KOPT-K1 (cell line): ENCODE data around the gene ATP11C.
"Not testable (repeated sequence)": the region's sequence is repeated elsewhere in the genome, so short reads cannot be mapped to it uniquely, and the experiment has no call there.

Experiments
- H3K27ac ChIP-seq: fragments of 200-600 bp; sonication (generic); 2 replicates; pipeline ENCODE4 v1.5.1; 2016; ENCODE audit warnings: antibody characterized with exemption, mild to moderate bottlenecking, low read depth, low read length; ENCODE audit not compliant: poor library complexity, severe bottlenecking
- H3K36me3 ChIP-seq: fragments of 200-600 bp; sonication (generic); 2 replicates; pipeline ENCODE4 v1.5.1; 2017; ENCODE audit warnings: antibody characterized with exemption, mild to moderate bottlenecking, low read length, moderate library complexity; ENCODE audit not compliant: insufficient read depth
- H3K9me3 ChIP-seq: fragments of 200-600 bp; sonication (generic); 2 replicates; pipeline ENCODE4 v1.5.1; 2017; ENCODE audit warnings: antibody characterized with exemption, low read length, mild to moderate bottlenecking; ENCODE audit not compliant: insufficient read depth, poor library complexity, severe bottlenecking

Gene ATP11C

GRCh38 chrX:139850968-139851367 lies 81.9 kb downstream of the ATP11C start:
- H3K9me3 ChIP-seq: no peaks in the 10 kb centered on the region
- no peaks in the 10 kb centered on the region for H3K36me3 ChIP-seq
- no peak overlapping the region for H3K27ac ChIP-seq

- no peak overlapping the region for H3K27ac ChIP-seq
- H3K36me3 ChIP-seq: no peaks in the 10 kb centered on the region
- H3K9me3 ChIP-seq: no peaks in the 10 kb centered on the region
These were observed 88.0 kb downstream of the ATP11C start for GRCh38 chrX:139844884-139845283.

GRCh38 chrX:139844163-139844562 lies 88.7 kb downstream of the ATP11C start:
- Histone ChIP-seq H3K27ac (no peak overlapping the region), H3K9me3 (peaks cover 4% of the 10 kb centered on the region), H3K36me3 (no peaks in the 10 kb centered on the region)

GRCh38 chrX:139842326-139843185 lies 90.3 kb downstream of the ATP11C start:
- H3K9me3 ChIP-seq: peaks cover 10% of the 10 kb centered on the region
- no peak overlapping the region for H3K27ac ChIP-seq
- no peaks in the 10 kb centered on the region for H3K36me3 ChIP-seq

GRCh38 chrX:139836335-139836734 lies 96.5 kb downstream of the ATP11C start:
- H3K9me3 ChIP-seq, H3K27ac ChIP-seq, H3K36me3 ChIP-seq: not testable (repeated sequence)

- no peak overlapping the region for H3K27ac ChIP-seq
- H3K36me3 ChIP-seq: no peaks in the 10 kb centered on the region
- peaks cover 10% of the 10 kb centered on the region for H3K9me3 ChIP-seq
These were observed 98.0 kb downstream of the ATP11C start for GRCh38 chrX:139834879-139835278.

GRCh38 chrX:139832718-139833309 lies 100.0 kb downstream of the ATP11C start:
- Histone ChIP-seq H3K9me3 (no peaks in the 10 kb centered on the region), H3K27ac (no peak overlapping the region), H3K36me3 (no peaks in the 10 kb centered on the region)

GRCh38 chrX:139831675-139832456 lies 101.0 kb downstream of the ATP11C start:
- H3K36me3 ChIP-seq: no peaks in the 10 kb centered on the region
- no peaks in the 10 kb centered on the region for H3K9me3 ChIP-seq
- no peak overlapping the region for H3K27ac ChIP-seq

GRCh38 chrX:139831017-139831416 lies 101.8 kb downstream of the ATP11C start:
- H3K27ac ChIP-seq: no peak overlapping the region
- H3K36me3 ChIP-seq: no peaks in the 10 kb centered on the region
- no peaks in the 10 kb centered on the region for H3K9me3 ChIP-seq

- Histone ChIP-seq H3K27ac (no peak overlapping the region), H3K9me3 (no peaks in the 10 kb centered on the region), H3K36me3 (no peaks in the 10 kb centered on the region)
These were observed 104.0 kb downstream of the ATP11C start for GRCh38 chrX:139828830-139829229.

GRCh38 chrX:139828033-139828432 lies 104.8 kb downstream of the ATP11C start:
- H3K9me3 ChIP-seq: no peaks in the 10 kb centered on the region
- no peaks in the 10 kb centered on the region for H3K36me3 ChIP-seq
- no peak overlapping the region for H3K27ac ChIP-seq

GRCh38 chrX:139826065-139827044 lies 106.5 kb downstream of the ATP11C start:
- no peak overlapping the region for H3K27ac ChIP-seq
- no peaks in the 10 kb centered on the region for H3K36me3 ChIP-seq

GRCh38 chrX:139825618-139826017 lies 107.2 kb downstream of the ATP11C start:
- H3K36me3 ChIP-seq: no peaks in the 10 kb centered on the region
- H3K9me3 ChIP-seq: no peaks in the 10 kb centered on the region
- no peak overlapping the region for H3K27ac ChIP-seq

More at GRCh38 chrX:139826065-139827044, 106.5 kb downstream of the ATP11C start:
- no peaks in the 10 kb centered on the region for H3K9me3 ChIP-seq

- Histone ChIP-seq H3K27ac (no peak overlapping the region), H3K36me3 (no peaks in the 10 kb centered on the region)
These were observed 109.0 kb downstream of the ATP11C start for GRCh38 chrX:139823806-139824205.

More at GRCh38 chrX:139823806-139824205, 109.0 kb downstream of the ATP11C start:
- no peaks in the 10 kb centered on the region for H3K9me3 ChIP-seq
